Umbilical cord (tissue), 2 donors: ENCODE measurements around the gene ATXN7L2. TPM values are rescaled to one million over a fixed set of nuclear protein-coding genes. Genes with fewer than 3 reads are reported as not detected.
A peak's percentile ranks its signal among the peaks of the same experiment; 100 is the strongest.

ENCODE experiments used
- DNase-seq: peaks from one replicate; pipeline ENCODE4 v3.0.0-alpha.2; 2015; ENCODE audit warnings: low spot score
- total RNA-seq: library from RNA; depleted of rRNA; stranded (reverse); fragments of >200 nt; gene quantifications from one replicate; pipeline ENCODE4 v1.2.3, GENCODE V29; 2014; ENCODE audit warnings: low replicate concordance; ENCODE audit not compliant: insufficient read depth

Gene ATXN7L2
- total RNA-seq, 1 donor from 2014 or later = 0.24 TPM

- DNase-seq = no peak
Observed at GRCh38 chr1:109475261-109475660, 8.4 kb upstream of the ATXN7L2 start.

- DNase-seq = no peak
Observed at GRCh38 chr1:109476825-109477224, 6.9 kb upstream of the ATXN7L2 start.

GRCh38 chr1:109477821-109478220 lies 5.9 kb upstream of the ATXN7L2 start:
- DNase-seq = no peak

GRCh38 chr1:109478806-109479205 lies 4.9 kb upstream of the ATXN7L2 start:
- DNase-seq = no peak

- DNase-seq = no peak
Observed at GRCh38 chr1:109479311-109479710, 4.4 kb upstream of the ATXN7L2 start.

- no peak for DNase-seq
Observed at GRCh38 chr1:109479901-109480300, 3.8 kb upstream of the ATXN7L2 start.

- DNase-seq = no peak
Observed at GRCh38 chr1:109481646-109482045, 2.1 kb upstream of the ATXN7L2 start.

GRCh38 chr1:109482242-109482641 lies 1.5 kb upstream of the ATXN7L2 start:
- no peak for DNase-seq

- no peak for DNase-seq
Observed at GRCh38 chr1:109482791-109483671, 674 bp upstream of the ATXN7L2 start.

- DNase-seq = no peak
Observed at GRCh38 chr1:109484519-109484975, 842 bp downstream of the ATXN7L2 start.

GRCh38 chr1:109485001-109485400 lies 1.3 kb downstream of the ATXN7L2 start:
- DNase-seq = no peak

GRCh38 chr1:109487261-109487660 lies 3.6 kb downstream of the ATXN7L2 start:
- DNase-seq = no peak

GRCh38 chr1:109488201-109488600 lies 4.5 kb downstream of the ATXN7L2 start:
- no peak for DNase-seq

GRCh38 chr1:109488696-109489095 lies 5.0 kb downstream of the ATXN7L2 start:
- DNase-seq = no peak

- DNase-seq = peak; percentile 71
Observed at GRCh38 chr1:109490029-109490933, 6.6 kb downstream of the ATXN7L2 start.

- DNase-seq = no peak
Observed at GRCh38 chr1:109490934-109491302, 7.2 kb downstream of the ATXN7L2 start.

- DNase-seq = no peak
Observed at GRCh38 chr1:109491372-109491771, 7.7 kb downstream of the ATXN7L2 start.

- no peak for DNase-seq
Observed at GRCh38 chr1:109492779-109493178, 9.1 kb downstream of the ATXN7L2 start.

GRCh38 chr1:109493227-109493626 lies 9.5 kb downstream of the ATXN7L2 start:
- no peak for DNase-seq

GRCh38 chr1:109493805-109494539 lies 10.3 kb downstream of the ATXN7L2 start, which contains the start of gene CYB561D1:
CYB561D1 (plus strand) TSS chr1:109494094; CDS start chr1:109494140, 46 bp downstream.
- peak; percentile 92 for DNase-seq

- no peak for DNase-seq
Observed at GRCh38 chr1:109495738-109496137, 12.0 kb downstream of the ATXN7L2 start.
